Posterior vena cava (tissue), 2 donors: ENCODE results near the gene CYB5R3. TPM values are rescaled to one million over a fixed set of nuclear protein-coding genes. Genes with fewer than 3 reads are reported as not detected.
"Not testable (repeated sequence)": the region's sequence is repeated elsewhere in the genome, so short reads cannot be mapped to it uniquely, and the experiment has no call there.

Experiments used
- DNase-seq: peaks from one replicate; pipeline ENCODE4 v3.0.0-alpha.2; 2020; ENCODE audit warnings: low spot score
- intact Hi-C, 2 donors: fragments of 100-400 bp; cut with DNase I; formaldehyde crosslinking; loops; one replicate each; pipeline versions ENCODE4 v1.14.1 to v1.14.2; 2022 to 2023
- total RNA-seq, 2 donors: library from RNA; stranded (reverse); fragmentation: NEBNext Ultra II Directional; extraction: Animal tissue kit (Norgen Biotek cat#: 25700); gene quantifications; one replicate each; pipeline ENCODE4 v1.2.1, GENCODE V29; 2021
- donor health status: DM: yes; HTN: yes; CAD: no.
- donor health status: DM: yes; HTN: yes; CAD: no.

Gene CYB5R3
- total RNA-seq, 2 donors from 2014 or later: 443 to 468 TPM

DNA sequence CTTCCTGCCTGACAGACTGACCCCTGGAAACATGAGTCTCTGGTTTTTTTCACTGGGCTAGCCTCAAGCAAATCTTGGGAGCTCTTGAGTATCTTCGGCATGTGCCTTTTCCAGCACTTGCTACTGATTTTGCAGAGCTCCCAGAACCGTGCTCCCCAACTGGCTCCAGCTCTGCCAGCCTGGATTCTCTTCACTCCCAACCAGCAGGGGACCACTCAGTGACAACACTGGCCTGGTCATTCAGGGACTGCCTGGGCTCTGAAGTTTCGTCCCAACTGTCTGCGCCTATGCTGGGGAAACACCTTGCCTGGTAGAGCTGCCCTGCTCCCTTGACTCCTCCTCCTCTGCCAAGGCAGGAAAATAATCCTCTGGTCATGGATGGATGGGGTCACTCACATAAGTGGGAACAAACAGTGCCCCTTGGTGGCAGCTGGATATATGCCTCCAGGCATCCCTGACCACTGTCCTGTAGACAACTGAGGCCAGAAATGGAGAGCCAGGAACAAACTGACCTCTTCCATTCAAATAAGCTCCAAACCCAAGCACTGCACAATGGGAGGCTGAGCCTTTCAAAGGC lies 64.7 kb downstream of the CYB5R3 start:
- intact Hi-C loops: no loop called here
- DNase-seq: no peak

DNA sequence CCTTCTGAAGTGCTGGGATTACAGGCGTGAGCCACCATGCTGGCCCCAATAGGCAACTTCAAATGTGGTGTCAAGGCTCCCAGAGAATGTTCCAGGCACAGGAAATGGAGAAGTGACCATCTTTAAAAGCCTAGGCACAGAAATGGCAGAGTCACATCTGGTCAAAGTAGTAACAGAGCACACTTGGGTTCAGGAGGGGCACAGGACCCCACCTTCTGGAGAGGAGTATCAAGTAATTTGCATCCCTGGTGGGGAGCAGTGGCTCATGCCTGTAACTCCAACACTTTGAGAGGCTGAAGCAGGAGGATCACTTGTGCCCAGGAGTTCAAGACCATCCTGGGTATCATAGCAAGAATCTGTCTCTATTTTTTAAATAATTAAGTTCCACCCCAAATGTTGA lies 66.2 kb downstream of the CYB5R3 start:
- DNase-seq: no peak
- intact Hi-C loops: no loop called here

DNA sequence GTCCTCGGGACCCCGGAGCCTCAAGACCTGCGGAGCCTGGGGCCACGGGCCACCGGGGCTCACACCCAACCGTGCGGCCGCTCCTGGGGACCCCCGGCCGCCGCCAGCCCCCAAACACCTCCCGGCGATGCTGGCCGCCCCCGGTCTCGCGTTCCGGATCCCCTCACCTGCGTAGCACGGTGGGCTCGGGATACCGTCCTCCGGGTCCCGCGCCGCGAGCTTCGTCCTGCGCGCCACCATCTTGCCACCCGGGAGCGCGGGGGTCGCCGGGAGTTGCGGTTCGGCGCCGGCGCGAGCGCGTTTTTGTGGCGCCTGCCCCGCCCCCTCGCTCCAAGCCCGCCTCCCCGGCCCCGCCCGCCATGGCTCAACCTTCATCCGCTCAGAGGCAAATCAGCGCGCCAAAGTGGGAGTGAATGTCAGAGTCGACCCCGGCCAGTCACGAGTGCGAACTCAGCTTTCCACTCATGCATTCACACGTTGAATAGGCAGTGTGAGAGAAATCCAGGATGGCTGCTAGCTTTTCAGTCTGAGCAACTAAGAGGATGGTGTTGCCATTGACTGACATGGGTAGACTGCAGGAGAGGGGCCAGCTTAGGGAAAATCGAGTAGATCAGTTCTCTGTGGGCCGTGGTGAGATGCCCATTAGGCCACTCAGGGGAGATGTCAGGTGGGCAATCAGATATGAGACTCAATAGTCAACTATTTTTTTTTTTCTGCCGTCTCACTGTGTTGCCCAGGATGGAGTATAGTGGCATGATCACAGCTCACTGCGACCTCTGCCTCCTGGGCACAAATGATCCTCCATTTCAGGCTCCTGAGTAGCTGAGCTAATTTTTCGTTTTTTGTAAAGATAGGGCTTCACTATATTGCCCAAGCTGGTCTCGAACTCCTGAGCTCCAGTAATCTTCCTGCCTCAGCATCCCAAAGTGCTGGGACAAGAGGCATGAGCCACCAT lies 67.2 kb downstream of the CYB5R3 start:
- intact Hi-C loops: no loop called here
- peak; percentile 94 for DNase-seq

GRCh38 chr22:42581194-42581761 lies 67.9 kb downstream of the CYB5R3 start:
- DNase-seq, intact Hi-C loops: not testable (repeated sequence)

- DNase-seq, intact Hi-C loops: not testable (repeated sequence)
Observed at GRCh38 chr22:42580040-42580439, 69.2 kb downstream of the CYB5R3 start.

- DNase-seq: no peak
- intact Hi-C loops: no loop called here
Observed at GRCh38 chr22:42577623-42578240, 71.5 kb downstream of the CYB5R3 start.

DNA sequence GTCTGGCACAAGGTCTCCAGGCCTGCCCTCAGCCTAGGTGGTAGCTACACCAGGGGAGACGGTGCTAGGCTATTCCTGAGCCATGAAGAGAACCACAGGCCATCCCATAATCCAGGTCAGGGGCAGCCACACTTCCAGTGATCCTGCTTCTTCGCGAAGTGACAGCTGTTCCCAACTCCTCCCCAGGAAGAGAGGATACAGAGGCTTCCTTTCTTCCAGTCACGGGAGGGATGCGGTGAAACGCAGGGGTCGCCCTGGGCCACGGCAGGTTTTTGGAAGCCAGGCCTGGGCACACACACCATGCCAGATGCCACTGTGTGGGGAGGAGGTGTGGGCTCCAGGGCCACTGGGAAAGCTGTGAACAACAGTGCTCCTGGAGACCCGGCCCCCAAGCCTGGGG lies 72.1 kb downstream of the CYB5R3 start:
- DNase-seq, intact Hi-C loops: not testable (repeated sequence)

- intact Hi-C loops, DNase-seq: not testable (repeated sequence)
Observed at GRCh38 chr22:42575996-42576574, 73.1 kb downstream of the CYB5R3 start.

DNA sequence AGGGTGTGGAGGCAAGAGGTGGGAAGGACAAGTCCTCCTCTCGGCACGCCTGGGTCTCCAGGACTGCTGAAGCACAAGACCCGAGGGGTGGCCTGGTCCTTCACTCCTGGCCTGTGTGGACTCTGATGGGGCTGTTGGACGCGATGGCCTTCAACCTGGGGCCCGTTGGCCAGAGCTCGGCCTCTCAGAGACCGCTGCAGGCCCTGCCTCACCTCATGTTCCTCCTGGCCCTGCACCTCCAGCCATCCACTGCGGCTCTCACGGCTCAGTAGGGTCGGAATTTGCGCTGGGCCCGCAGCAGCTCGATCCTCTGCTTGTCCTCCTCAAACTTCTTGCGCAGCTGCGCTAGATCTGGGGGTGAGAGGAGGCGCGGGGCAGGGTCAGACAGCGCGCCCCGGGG lies 74.7 kb downstream of the CYB5R3 start:
- intact Hi-C loops, DNase-seq: not testable (repeated sequence)

- DNase-seq, intact Hi-C loops: not testable (repeated sequence)
Observed at GRCh38 chr22:42574046-42574445, 75.1 kb downstream of the CYB5R3 start.

GRCh38 chr22:42571068-42571467 lies 78.1 kb downstream of the CYB5R3 start:
- DNase-seq, intact Hi-C loops: not testable (repeated sequence)

GRCh38 chr22:42570580-42570979 lies 78.6 kb downstream of the CYB5R3 start:
- intact Hi-C loops, DNase-seq: not testable (repeated sequence)

DNA sequence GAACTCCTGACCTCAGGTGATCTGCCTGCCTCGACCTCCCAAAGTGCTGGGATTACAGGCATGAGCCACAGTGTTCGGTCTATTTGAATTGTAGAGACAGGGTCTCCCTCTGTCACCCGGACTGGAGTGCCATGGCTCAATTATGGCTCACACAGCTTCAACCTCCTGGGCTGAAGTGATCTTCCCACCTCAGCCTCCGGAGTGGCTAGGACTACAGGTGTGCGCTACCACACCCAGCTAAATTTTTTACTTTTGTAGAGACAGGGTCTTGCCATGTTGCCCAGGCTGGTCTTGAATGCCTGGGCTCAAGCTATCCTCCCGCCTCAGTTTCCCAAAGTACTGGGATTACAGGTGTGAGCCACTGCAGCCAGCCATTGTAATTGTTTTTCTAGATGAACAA lies 81.2 kb downstream of the CYB5R3 start:
- DNase-seq, intact Hi-C loops: not testable (repeated sequence)

Other genes starting within 250 kb of the CYB5R3 start
- gene NFAM1, start 217.0 kb downstream of the CYB5R3 start, total RNA-seq: 1 to 10 TPM; 3.7 to 6.7 TPM
- 10 to 100 TPM; 26.0 to 32.4 TPM for gene RRP7A, start 129.6 kb downstream of the CYB5R3 start, total RNA-seq
- 1 to 10 TPM; 1.3 to 2.0 TPM for gene SERHL2, start 95.4 kb downstream of the CYB5R3 start, total RNA-seq
- 10 to 100 TPM; 42.8 to 47.5 TPM for gene POLDIP3, start 34.5 kb downstream of the CYB5R3 start, total RNA-seq
- gene ATP5MGL, start 8.8 kb downstream of the CYB5R3 start, total RNA-seq: 1 to 10 TPM in 1 of 2 donors, under 1 TPM in 1; 0.56 to 2.0 TPM
- 10 to 100 TPM; 42.2 to 59.8 TPM for gene A4GALT, start 71.5 kb upstream of the CYB5R3 start, total RNA-seq
- gene ARFGAP3, start 207.9 kb upstream of the CYB5R3 start, total RNA-seq: 10 to 100 TPM; 36.9 to 53.0 TPM